ENCODE measurements around the gene CST3.

Gene CST3

DNA sequence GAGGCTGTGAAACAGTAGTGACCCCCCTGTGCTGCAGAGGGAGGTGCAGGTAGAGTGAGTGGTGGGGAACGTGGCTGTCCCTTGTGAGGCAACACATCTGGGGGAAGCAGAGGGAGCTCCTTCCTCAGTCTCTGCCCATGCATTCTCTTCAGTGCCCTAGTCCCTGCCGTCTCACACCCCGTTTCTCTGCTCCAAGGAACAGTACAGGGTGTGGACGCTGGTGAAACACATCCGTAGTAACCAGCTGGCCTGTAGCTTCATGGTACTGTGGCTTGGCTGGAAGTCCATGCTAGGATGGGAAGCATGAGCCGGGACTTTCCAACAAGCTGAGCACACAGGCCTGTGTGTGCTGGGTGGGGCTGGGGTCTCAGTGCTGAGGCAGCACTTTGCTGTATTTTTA, 25.4 kb upstream of the CST3 start:
- TF ChIP-seq RAD21 (IDR thresholded peaks at IDR 0.05; ENCODE audit: low read depth) = no peak
- no peak for TF ChIP-seq ZBTB7A (IDR thresholded peaks at IDR 0.05; ENCODE audit: low read depth)
- TF ChIP-seq TAF1 (IDR thresholded peaks at IDR 0.05; ENCODE audit: low read depth) = no peak
- TF ChIP-seq YY1 (IDR thresholded peaks at IDR 0.05; ENCODE audit: low read depth) = no peak
- TF ChIP-seq, protein P1, sequence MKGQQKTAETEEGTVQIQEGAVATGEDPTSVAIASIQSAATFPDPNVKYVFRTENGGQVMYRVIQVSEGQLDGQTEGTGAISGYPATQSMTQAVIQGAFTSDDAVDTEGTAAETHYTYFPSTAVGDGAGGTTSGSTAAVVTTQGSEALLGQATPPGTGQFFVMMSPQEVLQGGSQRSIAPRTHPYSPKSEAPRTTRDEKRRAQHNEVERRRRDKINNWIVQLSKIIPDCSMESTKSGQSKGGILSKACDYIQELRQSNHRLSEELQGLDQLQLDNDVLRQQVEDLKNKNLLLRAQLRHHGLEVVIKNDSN (IDR thresholded peaks at IDR 0.05) = no peak
- no peak for TF ChIP-seq CEBPB (IDR thresholded peaks at IDR 0.05)
- TF ChIP-seq TCF12 (IDR thresholded peaks at IDR 0.05; ENCODE audit: low read depth) = no peak
- TF ChIP-seq, protein P2, sequence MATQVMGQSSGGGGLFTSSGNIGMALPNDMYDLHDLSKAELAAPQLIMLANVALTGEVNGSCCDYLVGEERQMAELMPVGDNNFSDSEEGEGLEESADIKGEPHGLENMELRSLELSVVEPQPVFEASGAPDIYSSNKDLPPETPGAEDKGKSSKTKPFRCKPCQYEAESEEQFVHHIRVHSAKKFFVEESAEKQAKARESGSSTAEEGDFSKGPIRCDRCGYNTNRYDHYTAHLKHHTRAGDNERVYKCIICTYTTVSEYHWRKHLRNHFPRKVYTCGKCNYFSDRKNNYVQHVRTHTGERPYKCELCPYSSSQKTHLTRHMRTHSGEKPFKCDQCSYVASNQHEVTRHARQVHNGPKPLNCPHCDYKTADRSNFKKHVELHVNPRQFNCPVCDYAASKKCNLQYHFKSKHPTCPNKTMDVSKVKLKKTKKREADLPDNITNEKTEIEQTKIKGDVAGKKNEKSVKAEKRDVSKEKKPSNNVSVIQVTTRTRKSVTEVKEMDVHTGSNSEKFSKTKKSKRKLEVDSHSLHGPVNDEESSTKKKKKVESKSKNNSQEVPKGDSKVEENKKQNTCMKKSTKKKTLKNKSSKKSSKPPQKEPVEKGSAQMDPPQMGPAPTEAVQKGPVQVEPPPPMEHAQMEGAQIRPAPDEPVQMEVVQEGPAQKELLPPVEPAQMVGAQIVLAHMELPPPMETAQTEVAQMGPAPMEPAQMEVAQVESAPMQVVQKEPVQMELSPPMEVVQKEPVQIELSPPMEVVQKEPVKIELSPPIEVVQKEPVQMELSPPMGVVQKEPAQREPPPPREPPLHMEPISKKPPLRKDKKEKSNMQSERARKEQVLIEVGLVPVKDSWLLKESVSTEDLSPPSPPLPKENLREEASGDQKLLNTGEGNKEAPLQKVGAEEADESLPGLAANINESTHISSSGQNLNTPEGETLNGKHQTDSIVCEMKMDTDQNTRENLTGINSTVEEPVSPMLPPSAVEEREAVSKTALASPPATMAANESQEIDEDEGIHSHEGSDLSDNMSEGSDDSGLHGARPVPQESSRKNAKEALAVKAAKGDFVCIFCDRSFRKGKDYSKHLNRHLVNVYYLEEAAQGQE (IDR thresholded peaks at IDR 0.05; ENCODE audit: low read depth) = no peak
- TF ChIP-seq CREB1 (IDR thresholded peaks at IDR 0.05; ENCODE audit: low read depth) = no peak
- TF ChIP-seq NFIC (IDR thresholded peaks at IDR 0.05) = no peak
- no peak for TF ChIP-seq TEAD4 (IDR thresholded peaks at IDR 0.05)
- no peak for TF ChIP-seq FOXM1 (IDR thresholded peaks at IDR 0.05; ENCODE audit: borderline replicate concordance, low read depth)
- no peak for TF ChIP-seq EP300 (IDR thresholded peaks at IDR 0.05; ENCODE audit: borderline replicate concordance)
- no peak for TF ChIP-seq EGR1 (IDR thresholded peaks at IDR 0.05)
- TF ChIP-seq, protein P3, sequence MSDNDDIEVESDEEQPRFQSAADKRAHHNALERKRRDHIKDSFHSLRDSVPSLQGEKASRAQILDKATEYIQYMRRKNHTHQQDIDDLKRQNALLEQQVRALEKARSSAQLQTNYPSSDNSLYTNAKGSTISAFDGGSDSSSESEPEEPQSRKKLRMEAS (IDR thresholded peaks at IDR 0.05) = no peak

DNA sequence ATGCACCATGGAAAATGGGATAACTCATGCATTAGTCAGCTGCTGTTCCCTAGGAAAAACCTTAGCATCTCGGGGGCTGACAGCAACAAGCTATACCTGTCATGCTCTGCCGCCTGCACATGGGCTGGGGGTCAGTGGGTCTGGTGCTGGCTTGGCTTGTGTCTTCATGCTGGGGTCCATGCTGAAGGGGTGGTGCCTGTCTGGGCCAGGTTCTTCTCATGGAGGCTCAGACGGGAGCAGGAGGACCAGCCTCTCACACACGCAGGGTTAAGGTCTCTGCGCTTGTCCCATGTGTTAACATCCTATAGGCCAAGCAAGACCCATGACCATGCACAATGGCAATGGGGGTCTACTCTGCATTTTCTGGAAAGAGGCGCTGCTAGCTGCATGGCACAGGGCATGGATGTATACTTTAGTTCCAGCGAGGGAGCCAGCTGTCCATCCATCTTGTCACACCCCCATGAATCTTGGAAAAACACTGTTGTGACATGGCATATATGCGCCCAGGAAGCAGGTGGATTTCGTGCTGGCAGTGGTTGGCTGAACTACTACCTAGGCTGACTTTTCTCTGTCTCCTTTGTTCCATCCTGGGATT, 24.6 kb upstream of the CST3 start:
- TF ChIP-seq CREB1 (IDR thresholded peaks at IDR 0.05; ENCODE audit: low read depth) (no peak), RAD21 (IDR thresholded peaks at IDR 0.05; ENCODE audit: low read depth) (no peak), CEBPB (IDR thresholded peaks at IDR 0.05) (no peak), YY1 (IDR thresholded peaks at IDR 0.05; ENCODE audit: low read depth) (no peak), NFIC (IDR thresholded peaks at IDR 0.05) (no peak), TAF1 (IDR thresholded peaks at IDR 0.05; ENCODE audit: low read depth) (no peak), ZBTB7A (IDR thresholded peaks at IDR 0.05; ENCODE audit: low read depth) (no peak), EP300 (IDR thresholded peaks at IDR 0.05; ENCODE audit: borderline replicate concordance) (no peak), TEAD4 (IDR thresholded peaks at IDR 0.05) (no peak), TCF12 (IDR thresholded peaks at IDR 0.05; ENCODE audit: low read depth) (no peak), EGR1 (IDR thresholded peaks at IDR 0.05) (no peak), FOXM1 (IDR thresholded peaks at IDR 0.05; ENCODE audit: borderline replicate concordance, low read depth) (no peak)
- TF ChIP-seq, protein P3 (IDR thresholded peaks at IDR 0.05) = no peak
- TF ChIP-seq, protein P2 (IDR thresholded peaks at IDR 0.05; ENCODE audit: low read depth) = no peak
- TF ChIP-seq, protein P1 (IDR thresholded peaks at IDR 0.05) = no peak

DNA sequence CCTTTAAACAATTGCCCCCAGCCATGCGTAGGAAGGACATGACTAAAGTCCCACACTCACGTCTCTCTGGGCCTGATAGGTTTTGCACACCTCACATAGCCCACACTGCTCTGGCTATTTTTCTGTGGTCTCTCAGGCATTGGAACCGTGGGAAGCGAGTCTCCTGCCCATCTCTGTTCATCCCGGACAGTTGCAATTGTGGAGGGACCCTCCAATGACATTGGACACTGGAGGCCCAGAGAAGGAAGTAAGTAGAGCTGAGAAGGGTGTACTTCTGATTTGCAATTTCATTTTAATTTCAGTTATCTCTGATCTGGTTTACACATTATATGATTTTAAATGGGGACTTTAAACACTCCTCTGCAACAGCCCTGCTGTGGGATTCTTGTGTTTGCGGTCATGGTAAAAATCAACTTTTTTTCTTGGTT, 23.3 kb upstream of the CST3 start:
- TF ChIP-seq TCF12 (IDR thresholded peaks at IDR 0.05; ENCODE audit: low read depth) = no peak
- no peak for TF ChIP-seq CEBPB (IDR thresholded peaks at IDR 0.05)
- TF ChIP-seq TEAD4 (IDR thresholded peaks at IDR 0.05) = no peak
- TF ChIP-seq TAF1 (IDR thresholded peaks at IDR 0.05; ENCODE audit: low read depth) = no peak
- TF ChIP-seq FOXM1 (IDR thresholded peaks at IDR 0.05; ENCODE audit: borderline replicate concordance, low read depth) = no peak
- TF ChIP-seq, protein P2 (IDR thresholded peaks at IDR 0.05; ENCODE audit: low read depth) = no peak
- TF ChIP-seq NFIC (IDR thresholded peaks at IDR 0.05) = no peak
- TF ChIP-seq EP300 (IDR thresholded peaks at IDR 0.05; ENCODE audit: borderline replicate concordance) = no peak
- TF ChIP-seq EGR1 (IDR thresholded peaks at IDR 0.05) = no peak
- TF ChIP-seq RAD21 (IDR thresholded peaks at IDR 0.05; ENCODE audit: low read depth) = no peak
- no peak for TF ChIP-seq ZBTB7A (IDR thresholded peaks at IDR 0.05; ENCODE audit: low read depth)
- TF ChIP-seq, protein P3 (IDR thresholded peaks at IDR 0.05) = no peak
- TF ChIP-seq, protein P1 (IDR thresholded peaks at IDR 0.05) = no peak
- TF ChIP-seq YY1 (IDR thresholded peaks at IDR 0.05; ENCODE audit: low read depth) = no peak

All from Ishikawa (cell line).